Measurements from ENCODE around the gene SLC6A19. TPM values are rescaled to one million over a fixed set of nuclear protein-coding genes. Genes with fewer than 3 reads are reported as not detected.

The SLC6A19 gene
- polyA plus RNA-seq, 1 donor from 2014 or later: not detected

DNA sequence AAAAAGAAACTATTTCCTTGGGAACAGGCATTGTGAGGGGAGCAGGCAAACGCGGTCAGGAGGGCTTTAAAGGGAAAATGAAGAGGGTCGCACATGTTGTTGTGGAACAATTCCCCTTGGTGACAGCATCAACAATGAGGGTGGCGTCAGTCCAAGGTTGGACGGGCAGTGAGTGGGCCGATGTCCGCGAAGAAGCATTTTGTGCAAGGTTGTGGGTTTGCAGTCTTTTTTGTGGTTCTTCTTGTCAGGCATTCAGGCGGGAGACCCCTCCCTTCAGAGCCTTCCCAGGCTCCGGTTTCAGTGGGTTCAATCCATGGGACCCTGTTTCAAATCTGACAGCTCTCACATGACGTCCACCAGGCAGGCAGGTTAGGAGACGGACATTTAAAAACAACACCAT is 11.1 kb upstream of the SLC6A19 start:
- Mint-ChIP-seq H3K36me3 (no peaks in the 10 kb centered on the region), H3K9me3 (no peaks in the 10 kb centered on the region), H3K4me1 (peaks cover 0 to 3% (median 0%) of the 10 kb centered on the region in 3 donors), H3K4me3 (no peak overlapping the region), H3K27me3 (peaks cover 21% of the 10 kb centered on the region), H3K27ac (no peak overlapping the region)

DNA sequence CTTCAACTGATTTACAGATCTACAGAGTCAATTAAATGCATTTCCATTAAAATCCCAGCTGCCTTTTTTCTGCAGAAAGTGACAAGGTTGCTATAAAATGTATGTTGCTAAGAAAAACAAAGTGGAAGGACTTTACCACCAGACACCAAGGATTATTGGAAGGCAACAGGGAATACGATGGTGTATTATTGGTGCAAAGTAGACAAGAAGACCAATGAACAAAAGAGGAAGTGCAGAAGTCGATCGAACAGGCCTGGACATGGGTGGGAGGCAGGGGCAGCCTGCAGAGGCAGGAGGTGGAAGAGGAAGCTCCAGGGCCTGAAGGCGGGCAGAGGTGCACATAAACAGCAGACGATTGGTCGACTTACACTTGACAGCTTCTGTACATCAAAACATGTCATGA is 10.6 kb upstream of the SLC6A19 start:
- Mint-ChIP-seq H3K27me3 (peaks cover 23% of the 10 kb centered on the region), H3K4me3 (no peak overlapping the region), H3K4me1 (peaks cover 0 to 3% (median 0%) of the 10 kb centered on the region in 3 donors), H3K36me3 (no peaks in the 10 kb centered on the region), H3K27ac (no peak overlapping the region), H3K9me3 (no peaks in the 10 kb centered on the region)

DNA sequence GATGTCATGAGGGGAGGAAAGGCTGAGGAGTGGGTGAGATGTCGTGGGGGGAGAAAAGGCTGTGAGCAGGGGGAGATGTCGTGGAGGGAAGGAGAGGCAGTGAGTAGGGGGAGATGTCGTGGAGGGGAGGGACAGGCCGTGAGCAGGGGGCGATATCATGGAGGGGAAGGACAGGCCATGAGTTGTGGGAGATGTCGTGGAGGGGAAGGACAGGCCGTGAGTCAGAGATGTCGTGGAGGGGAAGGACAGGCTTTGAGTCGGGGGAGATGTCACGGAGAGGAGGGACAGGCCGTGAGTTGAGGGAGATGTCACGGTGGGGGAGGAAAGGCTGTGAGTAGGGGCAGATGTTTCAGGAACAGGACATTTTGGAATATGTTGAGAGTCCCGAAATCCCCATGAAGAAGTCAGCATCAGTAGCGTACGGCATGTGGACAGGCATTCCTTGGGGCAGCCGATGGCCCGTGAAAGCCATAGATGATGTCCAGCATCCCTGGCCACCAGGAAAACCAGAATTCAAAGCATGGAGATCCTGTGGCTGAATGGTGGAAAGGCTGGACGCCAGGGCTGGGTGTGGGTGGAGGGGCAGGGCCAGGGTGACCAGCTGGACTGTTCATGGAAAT is 8.3 kb upstream of the SLC6A19 start:
- no peaks in the 10 kb centered on the region for H3K36me3 Mint-ChIP-seq
- H3K4me1 Mint-ChIP-seq: peaks cover 0 to 3% (median 0%) of the 10 kb centered on the region in 3 donors
- peaks cover 25% of the 10 kb centered on the region for H3K27me3 Mint-ChIP-seq
- no peaks in the 10 kb centered on the region for H3K9me3 Mint-ChIP-seq
- H3K27ac Mint-ChIP-seq: no peak overlapping the region
- H3K4me3 Mint-ChIP-seq: no peak overlapping the region

DNA sequence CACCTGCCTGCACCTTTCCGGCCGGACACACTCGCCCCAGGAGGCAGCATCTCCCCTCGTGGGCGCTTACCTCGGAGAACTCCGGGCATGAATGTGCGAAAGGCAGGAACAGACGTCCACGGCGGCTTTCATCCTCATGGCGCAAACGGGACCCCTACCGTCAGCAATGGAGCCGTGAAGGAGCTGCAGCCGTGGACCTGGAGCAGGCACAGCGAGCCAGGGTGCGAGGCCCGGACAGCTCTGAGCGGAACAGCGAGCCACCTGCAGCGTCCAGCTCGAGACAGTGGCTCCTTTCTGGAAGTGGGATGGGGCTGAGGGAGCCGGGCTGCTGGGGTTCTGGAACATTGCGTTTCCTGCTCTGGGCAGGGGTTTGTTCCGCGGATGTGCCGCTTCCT is 7.8 kb upstream of the SLC6A19 start:
- Mint-ChIP-seq H3K27me3 (peaks cover 21% of the 10 kb centered on the region), H3K4me1 (peaks cover 0 to 3% (median 0%) of the 10 kb centered on the region in 3 donors), H3K9me3 (no peaks in the 10 kb centered on the region), H3K36me3 (no peaks in the 10 kb centered on the region), H3K27ac (no peak overlapping the region), H3K4me3 (no peak overlapping the region)

DNA sequence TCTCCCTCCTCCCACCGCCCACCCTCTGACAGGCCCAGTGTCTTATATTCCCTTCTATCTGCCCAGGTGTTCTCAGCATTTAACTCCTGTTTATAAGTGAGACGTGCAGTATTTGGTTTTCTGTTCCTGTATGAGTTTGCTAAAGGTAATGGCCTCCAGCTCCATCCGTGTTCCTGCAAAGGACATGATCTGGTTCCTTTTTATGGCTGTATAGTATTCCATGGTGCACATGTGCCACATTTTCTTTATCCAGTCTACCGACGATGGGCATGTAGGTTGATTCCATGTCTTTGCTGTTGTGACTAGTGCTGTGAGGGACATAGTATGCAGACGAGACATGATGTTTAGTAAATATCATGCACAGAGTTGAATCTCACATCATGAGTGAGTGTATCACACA is 7.0 kb upstream of the SLC6A19 start:
- Mint-ChIP-seq H3K4me1 (peaks cover 0 to 3% (median 0%) of the 10 kb centered on the region in 3 donors), H3K27ac (no peak overlapping the region), H3K36me3 (no peaks in the 10 kb centered on the region), H3K9me3 (no peaks in the 10 kb centered on the region), H3K27me3 (peaks cover 15% of the 10 kb centered on the region), H3K4me3 (no peak overlapping the region)

DNA sequence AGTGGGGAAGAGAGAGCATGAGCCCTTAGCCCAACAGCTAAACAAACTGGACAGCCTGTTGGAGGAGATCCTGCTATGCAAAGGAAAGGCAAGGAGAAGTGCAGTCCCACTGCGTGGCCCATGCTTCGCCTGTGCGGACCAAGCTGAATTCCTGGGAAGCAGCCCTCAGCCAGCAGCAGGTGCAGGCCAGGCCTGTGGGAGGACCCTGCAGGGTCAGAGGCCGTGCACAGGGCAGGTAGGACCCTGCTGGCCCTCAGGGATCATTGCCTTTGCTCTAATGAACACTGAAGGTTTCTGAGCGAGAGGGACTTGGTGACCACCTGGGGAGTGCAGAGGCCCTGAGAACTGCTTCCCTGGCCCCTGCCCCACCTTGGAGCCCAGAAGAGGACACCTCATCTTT is 6.0 kb upstream of the SLC6A19 start:
- Mint-ChIP-seq H3K36me3 (no peaks in the 10 kb centered on the region), H3K9me3 (no peaks in the 10 kb centered on the region), H3K4me3 (no peak overlapping the region), H3K4me1 (peaks cover 0 to 2% (median 0%) of the 10 kb centered on the region in 3 donors), H3K27ac (no peak overlapping the region), H3K27me3 (peaks cover 10% of the 10 kb centered on the region)

DNA sequence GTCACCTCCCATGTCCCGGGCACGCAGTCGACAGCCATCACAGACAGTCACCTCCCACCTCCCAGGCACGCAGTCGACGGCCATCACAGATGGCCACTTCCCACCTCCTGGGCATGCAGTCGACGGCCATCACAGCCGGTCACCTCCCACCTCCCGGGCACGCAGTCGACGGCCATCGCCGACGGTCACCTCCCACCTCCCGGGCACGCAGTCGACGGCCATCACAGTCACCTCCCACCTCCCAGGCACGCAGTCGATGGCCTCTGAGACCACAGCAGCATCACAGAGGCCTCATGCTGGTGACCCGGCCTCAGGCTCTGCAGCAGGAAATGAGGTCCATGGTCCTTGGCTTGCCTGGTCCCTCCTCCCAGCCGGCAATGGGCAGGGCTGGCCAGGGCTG is 5.5 kb upstream of the SLC6A19 start:
- H3K36me3 Mint-ChIP-seq: no peaks in the 10 kb centered on the region
- H3K4me3 Mint-ChIP-seq: no peak overlapping the region
- H3K9me3 Mint-ChIP-seq: no peaks in the 10 kb centered on the region
- no peaks in the 10 kb centered on the region for H3K4me1 Mint-ChIP-seq
- H3K27ac Mint-ChIP-seq: no peak overlapping the region
- H3K27me3 Mint-ChIP-seq: peaks cover 10% of the 10 kb centered on the region

DNA sequence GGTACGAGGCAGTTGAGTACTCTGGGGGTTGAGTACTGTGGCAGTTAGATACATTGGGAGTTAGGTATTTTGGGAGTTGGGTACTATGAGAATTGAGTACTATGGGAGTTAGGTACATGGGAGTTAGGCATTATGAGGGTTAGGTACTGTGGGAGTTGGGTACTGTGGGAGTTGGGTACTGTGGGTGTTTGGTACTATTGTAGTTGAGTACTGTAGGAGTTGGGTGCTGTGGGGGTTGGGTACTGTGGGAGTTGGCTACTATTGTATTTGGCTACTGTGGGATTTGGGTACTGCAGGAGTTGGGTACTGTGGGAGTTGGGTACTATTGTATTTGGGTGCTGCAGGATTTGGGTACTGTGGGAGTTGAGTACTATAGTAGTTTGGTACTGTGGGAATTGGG is 4.8 kb upstream of the SLC6A19 start:
- H3K36me3 Mint-ChIP-seq: no peaks in the 10 kb centered on the region
- H3K4me1 Mint-ChIP-seq: no peaks in the 10 kb centered on the region
- peaks cover 10% of the 10 kb centered on the region for H3K27me3 Mint-ChIP-seq
- H3K9me3 Mint-ChIP-seq: no peaks in the 10 kb centered on the region
- H3K4me3 Mint-ChIP-seq: no peak overlapping the region
- H3K27ac Mint-ChIP-seq: peak overlapping the region in 1 of 3 donors; percentile 67

DNA sequence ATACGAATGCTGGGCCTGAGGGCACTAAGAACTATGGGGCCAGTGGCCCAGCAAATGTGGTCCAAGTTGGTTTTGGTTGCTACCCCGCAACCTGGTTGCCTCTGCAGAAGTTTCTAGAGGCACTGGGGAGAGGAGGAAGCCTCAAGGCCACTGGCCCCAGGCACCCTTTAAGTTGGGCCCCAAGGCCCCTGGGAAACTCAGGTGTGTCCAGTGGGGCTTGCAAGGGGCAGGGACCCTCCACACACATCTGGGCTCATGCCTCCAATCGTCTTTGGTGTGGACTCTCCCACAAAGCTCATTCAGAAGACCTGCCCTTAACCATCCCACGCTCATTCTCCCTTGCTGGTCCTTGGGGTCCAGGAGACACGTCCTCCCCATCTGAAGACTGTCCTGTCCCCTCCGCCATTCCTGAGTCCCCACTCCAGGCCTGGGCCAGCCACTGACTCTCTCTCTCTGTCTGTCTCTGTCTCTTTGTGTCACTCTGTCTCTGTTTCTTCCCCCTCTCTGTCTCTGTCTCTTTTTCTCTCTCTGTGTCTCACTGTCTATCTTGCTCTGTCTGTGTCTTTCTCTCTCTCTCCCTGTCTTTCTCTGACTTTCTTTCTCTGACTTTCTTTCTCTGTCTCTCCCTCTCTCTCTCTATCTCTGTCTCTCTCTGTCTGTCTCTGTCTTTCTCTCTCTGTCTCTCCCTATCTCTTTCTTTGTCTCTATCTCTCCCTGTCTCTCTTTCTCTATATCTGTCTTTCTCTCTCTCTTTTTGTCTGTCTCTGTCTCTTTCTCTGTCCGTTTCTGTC is 3.3 kb upstream of the SLC6A19 start:
- Mint-ChIP-seq H3K36me3 (no peaks in the 10 kb centered on the region), H3K4me3 (no peak overlapping the region), H3K4me1 (no peaks in the 10 kb centered on the region), H3K27ac (no peak overlapping the region), H3K27me3 (peaks cover 10% of the 10 kb centered on the region), H3K9me3 (no peaks in the 10 kb centered on the region)

DNA sequence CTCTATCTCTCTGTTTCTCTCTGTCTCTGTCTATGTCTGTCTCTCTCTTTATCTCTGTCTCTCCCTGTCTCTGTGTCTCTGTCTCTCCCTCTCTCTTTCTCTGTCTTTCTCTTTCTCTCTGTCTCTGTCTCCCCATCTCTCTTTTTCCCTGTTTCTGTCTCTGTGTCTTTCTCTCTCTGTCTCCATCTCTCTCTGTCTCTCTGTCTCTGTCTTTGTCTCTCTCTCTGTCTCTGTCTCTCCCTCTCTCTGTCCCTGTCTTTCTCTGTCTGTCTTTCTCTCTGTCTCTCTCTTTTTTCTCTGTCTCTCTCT is 2.1 kb upstream of the SLC6A19 start:
- H3K27ac Mint-ChIP-seq: no peak overlapping the region
- peaks cover 10% of the 10 kb centered on the region for H3K27me3 Mint-ChIP-seq
- no peaks in the 10 kb centered on the region for H3K4me1 Mint-ChIP-seq
- H3K4me3 Mint-ChIP-seq: no peak overlapping the region
- no peaks in the 10 kb centered on the region for H3K36me3 Mint-ChIP-seq
- no peaks in the 10 kb centered on the region for H3K9me3 Mint-ChIP-seq

DNA sequence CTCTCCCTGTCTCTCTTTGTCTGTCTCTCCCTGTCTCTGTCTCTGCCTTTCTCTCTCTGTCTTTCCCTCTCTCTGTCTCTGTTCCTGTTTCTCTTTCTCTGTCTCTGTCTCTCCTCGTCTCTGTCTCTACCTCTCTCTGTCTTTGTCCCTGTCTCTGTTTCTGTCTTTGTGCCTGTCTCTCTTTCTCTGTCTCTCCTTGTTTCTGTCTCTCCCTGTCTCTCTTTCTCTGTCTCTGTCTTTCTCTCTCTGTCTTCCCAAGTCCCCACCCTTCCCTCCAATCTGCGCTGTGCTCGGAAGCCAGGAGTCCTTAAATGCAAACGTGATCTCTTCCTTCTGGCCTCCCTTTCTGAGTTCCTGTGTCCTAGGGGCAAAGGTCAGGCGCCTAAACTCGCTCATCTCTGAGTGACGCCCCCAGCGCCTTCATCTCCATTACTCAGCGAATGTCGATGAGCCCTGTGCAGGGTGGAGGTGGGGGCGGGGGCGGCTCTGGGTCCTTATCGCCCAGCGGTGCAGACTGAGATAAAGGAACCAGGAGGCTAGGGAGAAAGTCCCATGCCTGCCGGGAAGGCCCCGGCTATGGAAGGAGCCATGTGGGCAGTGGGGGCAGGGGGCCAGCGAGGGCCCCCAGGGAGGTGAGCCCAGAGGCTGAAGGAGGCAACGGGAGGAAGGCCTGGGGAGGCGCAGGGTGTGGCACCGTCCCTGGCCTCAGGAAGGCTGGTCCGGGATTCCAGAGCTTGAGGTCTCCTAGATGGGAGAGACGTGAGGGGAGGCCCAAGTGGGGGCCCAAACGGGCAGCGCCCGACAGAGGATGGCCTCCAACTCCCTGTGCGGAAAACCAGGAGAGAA is 1.5 kb upstream of the SLC6A19 start:
- H3K4me1 Mint-ChIP-seq: no peaks in the 10 kb centered on the region
- no peaks in the 10 kb centered on the region for H3K36me3 Mint-ChIP-seq
- no peak overlapping the region for H3K4me3 Mint-ChIP-seq
- peaks cover 8% of the 10 kb centered on the region for H3K27me3 Mint-ChIP-seq
- H3K27ac Mint-ChIP-seq: no peak overlapping the region
- no peaks in the 10 kb centered on the region for H3K9me3 Mint-ChIP-seq

DNA sequence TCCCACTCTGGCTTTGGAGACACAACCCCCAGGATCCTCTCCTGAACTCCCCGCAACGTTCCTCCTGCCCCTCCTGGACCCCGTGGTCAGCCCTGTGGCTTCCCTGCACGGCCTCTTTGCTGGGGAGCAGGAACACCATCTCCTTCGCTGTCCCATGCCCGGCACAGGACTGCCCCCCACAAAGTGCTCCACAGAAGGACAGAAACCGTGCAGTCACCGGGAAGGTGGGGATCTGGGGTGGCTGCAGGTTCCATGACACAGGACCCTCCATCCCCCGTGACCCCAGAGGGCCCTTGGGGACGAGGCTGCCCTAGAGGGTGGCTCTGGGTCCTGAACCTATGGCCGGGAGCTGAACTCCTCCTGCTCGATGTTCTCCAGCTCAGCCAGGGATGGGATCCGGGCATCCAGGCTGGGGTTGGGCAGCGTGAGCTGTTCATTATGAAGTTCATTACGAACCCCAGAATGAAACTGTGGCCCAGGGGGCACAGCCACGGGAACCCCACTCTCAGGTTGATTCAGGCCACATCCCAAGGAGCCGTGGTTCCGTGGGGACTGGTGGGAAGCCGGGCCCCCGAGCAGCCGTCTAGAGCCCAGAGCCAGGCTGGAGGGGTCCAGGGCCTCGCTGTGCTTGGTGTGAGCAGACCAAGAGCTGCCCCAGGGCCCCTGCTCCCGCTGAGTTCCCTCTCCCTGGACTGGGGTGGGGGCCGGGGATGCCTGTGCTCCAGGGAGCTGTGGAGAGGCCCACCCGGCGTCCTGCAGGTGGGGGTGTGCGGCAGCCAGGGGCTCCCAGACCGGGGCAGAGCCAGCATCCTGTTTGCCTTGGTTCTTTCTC is 684 bp upstream of the SLC6A19 start:
- no peak overlapping the region for H3K27ac Mint-ChIP-seq
- H3K4me3 Mint-ChIP-seq: no peak overlapping the region
- H3K9me3 Mint-ChIP-seq: no peaks in the 10 kb centered on the region
- peaks cover 14% of the 10 kb centered on the region for H3K27me3 Mint-ChIP-seq
- no peaks in the 10 kb centered on the region for H3K36me3 Mint-ChIP-seq
- no peaks in the 10 kb centered on the region for H3K4me1 Mint-ChIP-seq

DNA sequence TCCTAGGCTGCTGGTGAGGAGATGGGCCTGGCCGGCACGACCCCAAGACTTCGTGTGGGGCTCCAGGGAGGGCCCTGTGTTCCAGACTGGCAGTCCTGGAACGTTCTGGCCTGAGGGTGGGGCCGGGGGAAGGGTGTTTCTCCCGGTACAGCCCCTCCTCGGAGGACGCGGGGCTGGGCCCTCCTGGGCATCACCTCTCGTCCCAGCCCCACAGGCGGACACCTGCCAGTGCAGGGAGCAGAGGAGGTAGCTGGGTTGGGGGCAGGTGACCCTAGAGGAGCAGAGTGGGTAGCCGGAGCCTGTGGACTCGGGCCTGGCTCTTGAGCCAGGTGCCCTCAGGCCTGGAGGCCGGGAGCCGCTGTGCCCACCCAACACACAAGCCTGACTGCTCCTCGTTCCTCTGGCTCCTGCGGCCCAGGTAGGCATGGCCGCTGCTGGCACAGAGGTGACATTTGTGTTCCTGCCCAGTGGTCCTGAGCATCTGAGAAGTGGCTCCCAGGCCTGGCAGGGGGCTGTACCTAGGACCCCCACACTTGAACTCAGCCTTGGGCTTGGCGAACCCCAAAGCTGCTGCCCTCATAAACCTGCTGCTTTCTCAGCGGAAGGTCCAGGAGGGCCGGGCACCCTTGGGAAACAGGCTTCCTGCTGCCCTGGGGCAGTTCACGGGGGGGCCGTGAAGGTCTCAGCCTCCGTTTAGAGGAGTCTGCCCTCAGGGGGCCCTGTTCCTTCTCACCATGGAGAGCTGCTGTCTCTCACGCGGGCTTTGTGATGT is 817 bp downstream of the SLC6A19 start:
- peaks cover 12% of the 10 kb centered on the region for H3K27me3 Mint-ChIP-seq
- H3K36me3 Mint-ChIP-seq: no peaks in the 10 kb centered on the region
- no peak overlapping the region for H3K4me3 Mint-ChIP-seq
- H3K9me3 Mint-ChIP-seq: no peaks in the 10 kb centered on the region
- H3K4me1 Mint-ChIP-seq: no peaks in the 10 kb centered on the region
- H3K27ac Mint-ChIP-seq: no peak overlapping the region

DNA sequence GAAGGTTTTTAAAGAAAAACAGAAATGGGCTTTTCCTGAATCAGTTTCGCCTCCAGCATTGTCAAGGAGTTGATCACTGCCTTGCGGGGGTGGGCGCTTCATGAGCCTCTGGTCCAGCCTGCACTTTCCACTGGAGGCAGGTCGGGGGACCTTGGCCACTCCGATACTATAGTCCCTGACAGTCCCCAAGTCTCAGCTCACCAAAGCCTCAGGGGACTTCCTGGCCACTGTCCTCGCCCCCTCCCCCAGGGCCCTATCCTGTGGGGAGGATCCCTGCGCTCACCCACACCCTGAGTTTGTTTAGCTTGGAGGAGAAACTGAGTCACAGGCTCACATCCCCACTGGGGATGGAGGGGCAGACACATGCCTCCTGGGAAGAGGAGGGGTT is 1.4 kb downstream of the SLC6A19 start:
- no peak overlapping the region for H3K27ac Mint-ChIP-seq

More for the DNA sequence above, 1.4 kb downstream of the SLC6A19 start:
- Mint-ChIP-seq H3K27me3 (peaks cover 16% of the 10 kb centered on the region), H3K9me3 (no peaks in the 10 kb centered on the region), H3K4me3 (no peak overlapping the region), H3K4me1 (no peaks in the 10 kb centered on the region), H3K36me3 (no peaks in the 10 kb centered on the region)
